Stromal cell of bone marrow (primary cell): Measurements from ENCODE around the gene AKAP13.
"Not testable (repeated sequence)": the region's sequence is repeated elsewhere in the genome, so short reads cannot be mapped to it uniquely, and the experiment has no call there.

Experiments
- DNase-seq: peaks from one replicate; pipeline ENCODE4 v3.0.0-alpha.2; 2012; ENCODE audit warnings: low read depth

Gene AKAP13

DNA sequence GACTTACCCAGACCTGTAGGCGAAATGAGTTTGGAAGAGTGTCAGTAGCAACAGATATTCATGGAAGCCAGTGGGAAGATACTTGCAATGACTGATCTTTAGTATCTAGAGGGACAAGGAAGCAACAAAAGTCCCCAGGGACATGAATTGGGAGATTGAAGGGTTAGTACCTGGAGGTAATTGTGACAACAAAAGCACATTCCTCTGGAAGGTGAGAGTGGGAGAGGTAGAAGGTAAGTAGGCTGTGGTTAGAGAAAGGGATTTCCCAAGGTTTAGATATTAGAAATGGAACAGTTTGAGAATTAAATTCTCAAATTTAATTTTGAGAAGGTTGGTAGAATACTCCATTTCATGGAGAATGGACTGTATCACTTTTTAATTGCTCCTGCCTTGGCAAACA is 191.4 kb downstream of the AKAP13 start:
- DNase-seq, result no peak

DNA sequence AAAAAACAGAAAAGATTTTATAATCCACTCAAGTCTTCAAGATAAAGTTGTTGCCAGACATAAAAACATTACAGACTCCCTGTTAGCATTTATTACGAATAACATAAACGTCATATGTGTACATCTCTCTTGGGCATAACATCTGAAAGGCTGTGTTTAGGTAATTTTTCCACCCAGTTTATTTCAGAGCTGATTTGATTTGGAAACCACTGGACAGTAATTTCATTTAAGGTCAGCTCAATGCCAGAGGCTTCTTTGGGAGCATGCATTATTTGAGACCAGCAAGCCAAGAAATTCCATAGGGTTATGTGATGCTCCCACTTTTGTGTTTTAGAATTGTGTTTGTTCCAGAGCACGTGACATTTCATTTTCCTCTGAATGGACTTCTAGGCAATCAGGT is 196.0 kb downstream of the AKAP13 start:
- no peak for DNase-seq

DNA sequence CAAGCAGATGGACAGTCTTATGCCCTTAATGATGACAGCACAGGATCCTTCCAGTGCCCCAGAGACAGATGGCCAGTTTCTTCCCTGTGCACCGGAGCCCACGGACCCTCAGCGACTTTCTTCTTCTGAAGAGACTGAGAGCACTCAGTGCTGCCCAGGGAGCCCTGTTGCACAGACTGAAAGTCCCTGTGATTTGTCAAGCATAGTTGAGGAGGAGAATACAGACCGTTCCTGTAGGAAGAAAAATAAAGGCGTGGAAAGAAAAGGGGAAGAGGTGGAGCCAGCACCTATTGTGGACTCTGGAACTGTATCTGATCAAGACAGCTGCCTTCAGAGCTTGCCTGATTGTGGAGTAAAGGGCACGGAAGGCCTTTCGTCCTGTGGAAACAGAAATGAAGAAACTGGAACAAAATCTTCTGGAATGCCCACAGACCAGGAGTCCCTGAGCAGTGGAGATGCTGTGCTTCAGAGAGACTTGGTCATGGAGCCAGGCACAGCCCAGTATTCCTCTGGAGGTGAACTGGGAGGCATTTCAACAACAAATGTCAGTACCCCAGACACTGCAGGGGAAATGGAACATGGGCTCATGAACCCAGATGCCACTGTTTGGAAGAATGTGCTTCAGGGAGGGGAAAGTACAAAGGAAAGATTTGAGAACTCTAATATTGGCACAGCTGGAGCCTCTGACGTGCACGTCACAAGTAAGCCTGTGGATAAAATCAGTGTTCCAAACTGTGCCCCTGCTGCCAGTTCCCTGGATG is 198.7 kb downstream of the AKAP13 start:
- DNase-seq, result no peak

DNA sequence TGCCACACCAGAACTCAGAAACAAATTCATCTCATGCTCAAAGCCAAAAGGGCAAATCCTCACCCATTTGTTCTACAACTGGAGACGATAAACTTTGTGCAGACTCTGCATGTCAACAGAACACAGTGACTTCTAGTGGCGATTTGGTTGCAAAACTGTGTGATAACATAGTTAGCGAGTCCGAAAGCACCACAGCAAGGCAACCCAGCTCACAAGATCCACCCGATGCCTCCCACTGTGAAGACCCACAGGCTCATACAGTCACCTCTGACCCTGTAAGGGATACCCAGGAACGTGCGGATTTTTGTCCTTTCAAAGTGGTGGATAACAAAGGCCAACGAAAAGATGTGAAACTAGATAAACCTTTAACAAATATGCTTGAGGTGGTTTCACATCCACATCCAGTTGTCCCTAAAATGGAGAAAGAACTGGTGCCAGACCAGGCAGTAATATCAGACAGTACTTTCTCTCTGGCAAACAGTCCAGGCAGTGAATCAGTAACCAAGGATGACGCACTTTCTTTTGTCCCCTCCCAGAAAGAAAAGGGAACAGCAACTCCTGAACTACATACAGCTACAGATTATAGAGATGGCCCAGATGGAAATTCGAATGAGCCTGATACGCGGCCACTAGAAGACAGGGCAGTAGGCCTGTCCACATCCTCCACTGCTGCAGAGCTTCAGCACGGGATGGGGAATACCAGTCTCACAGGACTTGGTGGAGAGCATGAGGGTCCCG is 199.7 kb downstream of the AKAP13 start:
- peak; percentile 58 for DNase-seq

DNA sequence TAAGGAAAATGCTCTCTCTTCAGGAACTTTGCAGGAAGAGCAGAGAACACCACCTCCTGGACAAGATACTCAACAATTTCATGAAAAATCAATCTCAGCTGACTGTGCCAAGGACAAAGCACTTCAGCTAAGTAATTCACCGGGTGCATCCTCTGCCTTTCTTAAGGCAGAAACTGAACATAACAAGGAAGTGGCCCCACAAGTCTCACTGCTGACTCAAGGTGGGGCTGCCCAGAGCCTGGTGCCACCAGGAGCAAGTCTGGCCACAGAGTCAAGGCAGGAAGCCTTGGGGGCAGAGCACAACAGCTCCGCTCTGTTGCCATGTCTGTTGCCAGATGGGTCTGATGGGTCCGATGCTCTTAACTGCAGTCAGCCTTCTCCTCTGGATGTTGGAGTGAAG is 200.5 kb downstream of the AKAP13 start:
- no peak for DNase-seq

DNA sequence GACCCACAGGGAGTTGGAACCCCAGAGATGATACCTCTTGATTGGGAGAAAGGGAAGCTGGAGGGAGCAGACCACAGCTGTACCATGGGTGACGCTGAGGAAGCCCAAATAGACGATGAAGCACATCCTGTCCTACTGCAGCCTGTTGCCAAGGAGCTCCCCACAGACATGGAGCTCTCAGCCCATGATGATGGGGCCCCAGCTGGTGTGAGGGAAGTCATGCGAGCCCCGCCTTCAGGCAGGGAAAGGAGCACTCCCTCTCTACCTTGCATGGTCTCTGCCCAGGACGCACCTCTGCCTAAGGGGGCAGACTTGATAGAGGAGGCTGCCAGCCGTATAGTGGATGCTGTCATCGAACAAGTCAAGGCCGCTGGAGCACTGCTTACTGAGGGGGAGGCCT is 201.1 kb downstream of the AKAP13 start:
- no peak for DNase-seq

DNA sequence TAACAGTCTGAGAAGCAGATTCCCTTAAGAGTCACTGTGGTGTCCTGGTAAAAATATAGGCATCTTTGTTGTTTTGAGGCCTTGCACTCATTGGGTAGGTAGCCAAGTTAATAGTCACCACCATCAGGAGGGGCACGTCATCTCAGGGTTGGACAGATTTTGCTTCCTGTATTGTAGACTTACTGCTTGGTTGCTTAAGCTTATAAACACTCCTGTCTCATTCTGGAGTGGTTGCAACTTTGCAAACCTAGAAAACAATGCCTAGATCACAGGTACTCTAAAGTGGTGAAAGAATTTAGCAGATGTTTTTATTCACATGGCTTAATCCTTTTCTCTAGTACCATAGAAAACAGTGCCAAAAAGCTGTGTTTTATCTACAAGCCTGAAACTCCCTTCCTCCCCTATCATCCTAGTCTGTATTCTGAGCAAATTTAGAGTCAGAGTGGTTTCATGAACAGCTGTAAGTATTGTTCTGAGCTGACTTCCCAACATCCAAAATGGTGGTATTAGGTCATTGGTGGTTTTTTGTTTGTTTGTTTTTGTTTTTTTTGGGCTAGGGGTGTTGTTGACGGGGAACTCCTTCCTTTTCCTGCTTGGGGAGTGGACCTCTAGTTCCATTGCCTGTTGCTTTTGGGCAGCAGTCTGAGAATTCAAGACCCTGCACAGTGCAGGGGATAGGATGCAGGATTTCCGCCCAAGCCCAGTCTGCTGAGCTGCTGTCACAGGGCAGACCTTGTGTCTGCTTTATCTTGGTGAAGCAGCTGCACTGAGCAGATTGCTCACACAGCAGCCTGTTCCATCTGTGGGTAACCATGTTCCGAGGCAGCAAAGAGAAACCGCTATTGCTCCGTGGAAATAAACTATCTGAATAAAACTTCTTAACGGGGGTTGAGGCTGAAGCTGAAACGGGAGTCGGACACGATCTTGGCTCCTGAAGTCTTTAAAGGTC is 202.0 kb downstream of the AKAP13 start:
- DNase-seq, result peak; percentile 58

DNA sequence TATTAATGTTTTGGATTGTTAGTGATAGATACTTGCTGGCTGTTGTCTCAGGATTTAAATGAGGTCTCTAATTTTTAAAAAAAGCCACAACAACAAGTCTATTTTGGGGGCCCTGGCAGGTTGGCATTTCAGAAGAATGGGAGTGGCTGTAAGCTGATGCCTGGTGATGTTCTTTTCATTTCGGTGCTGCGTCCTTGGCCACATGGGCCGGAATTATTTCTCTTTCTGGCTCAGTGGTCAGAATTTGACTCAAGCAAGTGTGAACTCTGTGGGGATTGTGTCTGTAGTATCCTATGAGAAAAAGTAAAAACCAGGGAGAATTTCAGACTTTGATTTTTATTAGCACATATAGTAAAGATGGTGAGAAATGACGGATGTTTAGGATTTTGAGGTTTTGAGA is 203.0 kb downstream of the AKAP13 start:
- DNase-seq, result no peak

DNA sequence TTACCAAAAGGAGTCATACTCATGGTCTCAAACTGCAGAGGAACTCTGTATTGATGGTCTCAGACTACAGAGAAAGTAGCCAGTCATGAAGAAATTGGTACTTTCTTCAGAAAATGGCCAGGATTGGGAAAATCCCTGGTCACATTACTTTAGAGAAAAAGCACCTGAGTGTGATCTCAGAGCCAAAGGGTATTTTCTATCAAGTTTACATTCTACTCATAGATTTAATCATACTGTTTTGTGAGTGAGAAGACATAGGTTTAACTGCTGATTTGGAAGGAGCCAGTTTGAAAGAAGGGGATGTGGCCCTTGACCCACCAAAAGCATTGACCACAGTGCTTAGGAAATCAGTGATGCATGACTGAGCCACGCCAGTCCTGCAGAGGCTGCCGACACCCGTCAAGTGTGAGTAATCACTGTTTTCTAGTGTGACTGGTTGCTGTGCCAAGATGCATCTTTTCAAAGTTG is 203.6 kb downstream of the AKAP13 start:
- DNase-seq, result peak; percentile 73

DNA sequence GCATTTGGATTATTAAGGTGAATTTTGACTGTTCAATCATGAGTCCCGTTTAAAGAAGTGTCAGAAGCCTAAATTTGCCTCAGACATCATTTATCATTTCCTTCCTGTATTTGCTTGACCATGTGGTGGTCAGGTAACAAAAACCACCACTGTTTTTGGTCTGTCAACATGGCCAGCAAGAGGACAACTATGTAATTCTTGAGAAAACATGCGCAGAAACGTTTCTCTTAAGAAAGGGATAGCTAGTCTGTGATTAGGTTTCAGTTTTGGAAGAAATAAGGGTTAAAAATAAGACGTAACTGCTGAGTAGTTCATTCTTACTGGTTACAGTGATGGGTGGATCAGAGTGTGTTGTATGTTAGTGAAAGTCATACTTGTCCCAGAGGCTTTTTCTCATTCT is 204.5 kb downstream of the AKAP13 start:
- DNase-seq, result no peak

DNA sequence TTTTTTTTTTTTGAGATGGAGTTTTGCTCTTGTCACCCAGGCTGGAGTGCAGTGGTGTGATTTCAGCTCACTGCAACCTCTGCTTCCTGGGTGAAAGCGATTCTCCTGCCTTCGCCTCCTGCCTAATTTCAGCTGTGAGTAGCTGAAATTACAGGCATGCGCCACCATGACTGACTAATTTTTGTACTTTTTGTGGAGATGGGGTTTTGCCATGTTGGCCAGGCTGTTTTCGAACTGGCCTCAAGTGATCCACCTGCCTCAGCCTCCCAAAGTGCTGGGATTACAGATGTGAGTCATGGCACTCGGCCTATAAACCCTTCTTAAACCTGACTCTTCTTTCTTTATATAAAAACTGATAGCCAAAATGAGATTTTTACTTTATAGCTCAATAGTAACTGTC is 205.8 kb downstream of the AKAP13 start:
- not testable (repeated sequence) for DNase-seq

DNA sequence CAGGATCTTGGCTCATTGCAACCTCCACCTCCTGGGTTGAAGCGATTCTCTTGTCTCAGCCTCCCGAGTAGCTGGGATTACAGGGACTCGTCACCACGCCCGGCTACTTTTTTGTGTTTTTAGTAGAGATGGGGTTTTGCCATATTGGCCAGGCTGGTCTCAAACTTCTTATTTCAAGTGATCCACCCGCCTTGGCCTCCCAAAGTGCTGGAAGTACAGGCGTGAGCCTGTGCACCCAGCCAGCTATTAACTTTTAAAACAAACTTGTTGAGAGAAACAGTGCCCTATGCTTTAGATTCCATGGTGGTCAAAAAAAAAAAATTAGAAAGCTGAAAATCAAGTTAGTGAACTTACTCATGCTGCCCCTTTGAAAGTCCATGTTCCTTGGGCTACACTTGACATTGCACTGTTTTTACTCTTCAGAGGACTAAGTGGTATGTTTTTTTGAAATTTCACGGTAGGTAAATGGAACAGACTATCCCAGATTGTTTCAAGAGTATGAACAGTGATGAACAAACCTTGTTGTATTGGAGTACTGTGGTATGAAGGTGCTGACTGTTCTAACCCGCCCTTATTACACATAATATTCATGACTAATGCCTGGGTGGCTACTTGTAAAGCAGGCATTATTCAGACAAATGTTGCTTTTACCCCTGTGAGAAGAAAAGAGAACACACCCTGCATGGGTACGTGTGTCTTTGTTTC is 207.5 kb downstream of the AKAP13 start:
- DNase-seq, result peak; percentile 54

DNA sequence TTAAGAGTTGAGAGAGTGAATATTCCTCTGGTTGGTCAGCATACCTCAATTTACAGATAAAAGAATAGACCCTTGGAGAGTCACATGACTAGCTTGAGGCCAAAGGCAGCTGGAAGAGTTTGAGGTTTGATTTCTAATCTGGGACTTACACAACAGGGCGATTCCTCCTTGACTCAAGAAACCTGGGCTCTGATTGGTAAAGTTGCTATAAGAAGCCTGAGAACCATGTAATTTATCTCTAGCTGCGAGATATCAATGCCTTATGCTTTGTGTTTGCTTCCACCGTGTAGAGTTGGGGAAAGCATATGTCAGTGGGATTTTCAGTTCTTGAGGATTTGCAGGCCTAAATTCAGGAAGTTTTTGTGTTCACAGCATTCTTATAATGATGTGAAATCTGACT is 208.3 kb downstream of the AKAP13 start:
- DNase-seq, result no peak

DNA sequence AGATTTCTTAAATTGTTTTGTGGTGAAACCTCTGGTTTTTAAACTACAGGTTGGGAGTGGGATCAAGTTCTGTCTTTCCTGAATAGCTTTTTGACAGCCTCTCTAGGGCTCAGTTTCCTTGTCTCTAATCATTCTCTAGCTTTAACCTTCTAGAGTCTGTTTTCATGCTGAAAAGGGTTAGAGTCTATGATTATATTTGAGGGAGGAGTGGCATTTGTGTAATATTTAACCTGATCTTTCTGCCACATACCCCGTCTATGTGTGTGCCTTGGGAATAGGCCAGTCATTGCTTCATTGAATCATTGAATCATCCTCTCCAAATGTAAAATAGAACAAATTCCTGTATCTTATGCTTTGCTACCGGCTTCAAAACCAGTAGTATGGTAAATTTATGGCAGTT is 209.4 kb downstream of the AKAP13 start:
- DNase-seq, result peak; percentile 49

DNA sequence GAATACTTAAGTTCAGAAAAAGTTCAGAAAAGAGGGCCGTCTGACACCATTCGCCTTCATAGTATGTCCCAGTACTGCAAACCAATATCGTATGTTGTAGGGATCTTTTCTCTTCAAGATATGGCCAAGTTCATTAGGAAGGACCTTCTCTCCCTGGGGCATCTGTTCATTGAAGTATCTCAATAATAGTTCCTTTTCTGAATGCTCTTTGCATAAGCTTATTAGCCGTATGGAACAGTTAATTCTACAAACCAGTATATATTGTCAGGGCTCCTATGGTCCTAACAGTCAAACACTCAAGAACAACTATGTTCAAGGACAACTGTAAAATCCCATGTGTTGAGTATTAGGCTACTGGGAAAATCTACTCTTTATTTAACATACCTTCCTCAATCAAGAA is 211.2 kb downstream of the AKAP13 start:
- no peak for DNase-seq

DNA sequence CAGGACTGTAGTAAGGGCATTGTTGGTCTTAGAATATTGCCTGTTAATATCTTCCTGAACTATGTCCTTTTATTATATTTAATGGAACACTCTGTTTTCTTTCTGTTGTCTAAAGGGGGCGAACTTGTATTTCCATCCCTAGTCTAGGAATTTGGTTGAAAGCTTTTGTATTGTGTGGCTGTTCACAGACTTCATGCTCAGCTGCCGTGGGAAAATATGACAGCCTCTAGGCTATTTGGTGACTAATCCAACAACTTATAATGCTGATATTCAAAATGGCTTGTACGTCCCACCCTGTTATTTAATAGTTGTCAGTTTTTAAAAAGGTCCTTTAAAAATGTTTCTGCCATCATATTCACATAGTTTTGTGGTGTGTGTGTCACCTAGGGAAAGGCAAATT is 211.7 kb downstream of the AKAP13 start:
- DNase-seq, result peak; percentile 83

DNA sequence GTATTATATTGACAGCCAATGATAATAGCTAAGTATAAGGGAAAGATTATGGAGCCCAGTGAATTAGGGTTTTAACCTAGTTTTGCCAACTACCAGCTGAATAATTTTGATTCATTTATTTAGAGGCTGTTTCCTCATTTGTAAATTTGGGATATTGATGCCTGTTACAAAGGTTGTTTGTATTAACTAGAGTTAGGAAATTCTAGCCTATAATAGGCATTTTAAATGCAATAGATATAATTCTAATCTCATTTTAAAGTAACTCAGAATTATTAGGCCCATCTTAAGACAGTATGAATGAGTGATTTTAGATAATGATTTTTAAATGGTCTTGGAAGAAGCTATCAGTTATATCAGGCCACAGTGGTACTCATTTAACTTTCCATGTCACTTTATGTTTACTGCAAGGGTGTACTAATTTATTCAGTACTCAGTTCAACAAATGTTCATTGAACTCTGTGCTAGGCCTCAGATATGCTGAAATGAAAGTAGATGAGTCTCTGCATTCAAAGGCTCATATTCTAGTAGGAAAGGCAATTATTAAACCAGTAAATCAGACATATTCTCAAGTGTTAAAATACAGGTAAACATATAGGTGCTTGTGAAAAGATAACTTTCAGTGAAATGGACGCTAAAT is 213.5 kb downstream of the AKAP13 start:
- no peak for DNase-seq

DNA sequence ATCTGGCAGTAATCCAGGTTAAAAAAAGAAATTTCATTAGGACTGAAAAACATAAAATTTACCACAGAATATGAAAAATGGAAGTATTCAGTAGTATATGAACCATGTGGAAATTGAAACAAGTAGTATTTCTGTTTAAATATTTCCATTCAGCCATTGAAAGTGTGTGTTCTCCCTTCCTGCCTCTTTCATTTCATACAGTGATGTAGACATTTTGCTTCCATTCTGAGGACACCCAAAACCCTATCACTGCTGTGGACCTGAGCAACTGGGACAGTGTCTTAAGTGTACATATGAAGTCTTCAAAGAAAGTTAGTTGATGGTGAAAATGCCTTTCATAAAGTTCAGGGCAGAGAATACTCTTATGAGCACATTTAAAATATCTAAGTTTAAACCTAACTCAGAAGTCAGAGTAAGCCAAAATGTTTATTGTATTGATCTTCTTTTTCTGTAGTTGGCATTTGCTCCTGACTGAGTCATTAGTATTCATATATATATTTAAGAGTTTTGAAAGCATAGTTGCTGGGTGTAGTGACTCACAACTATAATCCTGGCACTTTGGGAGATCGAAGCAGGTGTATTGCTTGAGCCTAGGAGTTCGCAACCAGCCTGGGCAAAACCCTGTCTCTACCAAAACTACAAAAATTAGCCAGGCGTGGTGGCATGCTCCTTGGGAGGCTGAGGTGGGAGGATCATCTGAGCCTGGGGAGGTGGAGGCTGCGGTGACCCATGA is 215.6 kb downstream of the AKAP13 start:
- no peak for DNase-seq

DNA sequence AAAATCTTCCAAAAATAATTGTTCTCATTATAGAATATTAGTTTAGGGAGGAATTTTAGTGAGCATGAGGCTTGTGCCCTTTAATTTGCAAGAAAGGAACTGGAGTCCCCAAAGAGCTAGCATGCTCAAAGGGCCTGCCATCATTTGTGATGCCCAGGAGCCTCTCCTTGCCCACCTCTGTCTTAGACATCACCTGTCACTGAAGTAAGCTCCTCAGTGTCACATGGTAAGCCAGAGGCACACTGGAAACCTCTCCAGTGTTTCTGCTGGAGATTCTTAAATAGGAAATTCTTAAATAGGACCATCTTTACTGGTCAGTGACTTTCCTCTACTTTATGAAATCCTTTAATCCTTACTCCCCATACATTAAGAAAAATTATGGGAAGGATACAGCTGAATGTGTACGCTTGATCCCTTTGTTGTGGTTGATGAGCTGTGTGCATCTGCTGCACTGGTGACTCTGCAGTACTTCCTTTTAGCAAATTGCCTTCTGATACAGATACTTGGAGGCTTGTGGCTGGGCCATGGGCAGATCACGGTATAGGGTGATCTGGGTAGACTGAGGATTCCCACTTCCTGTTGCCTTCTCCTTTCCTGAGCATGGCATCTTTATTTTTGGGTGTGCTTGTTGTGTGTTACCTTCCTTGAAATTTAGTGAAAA is 216.9 kb downstream of the AKAP13 start:
- DNase-seq, result no peak

DNA sequence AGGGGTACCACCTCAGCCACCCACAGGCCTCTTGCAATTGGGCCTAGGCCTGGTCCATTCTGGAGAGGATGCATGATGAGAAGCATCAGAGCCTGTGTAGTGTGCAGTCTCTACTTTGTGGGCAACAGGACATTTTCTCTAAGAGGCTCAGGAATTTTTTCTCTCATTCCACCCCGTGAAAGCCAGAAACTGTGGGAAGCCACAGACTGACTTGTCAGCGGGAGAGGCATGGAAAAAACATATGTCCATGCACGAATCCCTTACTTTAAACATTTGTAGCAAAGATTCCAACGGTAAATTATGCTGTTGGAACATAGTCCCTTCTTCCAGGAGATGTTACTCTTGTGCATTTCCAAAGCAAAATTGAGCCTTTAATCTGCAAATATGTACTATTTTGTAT is 217.8 kb downstream of the AKAP13 start:
- DNase-seq, result no peak
